Iris pigment epithelial cell (primary cell): ENCODE measurements around the gene FARP1.
"Not testable (repeated sequence)": the region's sequence is repeated elsewhere in the genome, so short reads cannot be mapped to it uniquely, and the experiment has no call there.

Experiments
- DNase-seq: peaks from one replicate; pipeline ENCODE4 v3.0.0-alpha.2; 2011; ENCODE audit warnings: low read depth

FARP1 gene

GRCh38 chr13:98260357-98261164 lies 117.7 kb downstream of the FARP1 start:
- no peak for DNase-seq

- no peak for DNase-seq
These were observed 118.3 kb downstream of the FARP1 start for GRCh38 chr13:98261165-98261702.

- DNase-seq, result no peak
These were observed 119.4 kb downstream of the FARP1 start for GRCh38 chr13:98262292-98262691.

- no peak for DNase-seq
These were observed 120.9 kb downstream of the FARP1 start for GRCh38 chr13:98263841-98264240.

- DNase-seq, result no peak
These were observed 122.0 kb downstream of the FARP1 start for GRCh38 chr13:98264877-98265276.

DNA sequence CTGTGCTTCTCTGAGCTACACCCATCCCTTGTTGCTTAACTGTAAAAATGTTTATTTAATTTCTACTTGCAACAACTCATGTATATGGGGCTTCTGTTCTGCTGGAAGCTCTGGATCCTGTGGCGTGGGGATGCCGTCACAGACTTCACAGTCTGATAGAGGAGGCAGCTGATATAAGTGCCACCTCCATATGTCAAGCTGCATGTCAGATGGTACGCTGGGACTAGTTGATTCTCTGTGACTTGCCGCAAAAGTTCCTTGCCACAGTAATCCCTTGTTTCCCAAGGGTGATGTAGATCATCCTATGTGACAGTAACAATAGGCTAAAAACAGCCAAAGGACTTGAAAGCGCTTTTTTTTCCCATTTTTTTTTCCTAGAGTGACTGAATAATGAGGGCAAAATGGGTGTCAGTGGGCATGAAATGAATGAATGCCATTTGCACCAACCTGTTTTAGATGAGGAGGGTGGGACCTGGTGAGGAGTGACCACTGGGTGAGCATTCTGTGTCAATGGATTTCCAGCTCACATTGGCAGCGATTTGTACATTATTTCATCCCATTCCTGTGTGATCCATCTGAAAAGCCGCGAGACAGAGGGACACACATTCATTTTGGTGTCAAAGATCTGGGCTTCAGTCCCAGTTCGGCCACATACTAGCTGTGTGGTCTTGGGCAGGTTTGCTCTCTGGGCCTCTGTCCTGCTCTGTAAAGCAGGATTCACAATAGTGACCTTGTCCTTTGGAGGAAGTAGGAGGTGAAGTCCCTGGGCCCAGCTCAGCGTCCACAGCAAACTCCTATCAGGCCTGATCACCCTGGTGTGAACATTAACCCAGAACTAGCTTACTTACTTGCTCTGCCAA lies 123.0 kb downstream of the FARP1 start:
- no peak for DNase-seq

GRCh38 chr13:98267080-98267912 lies 124.4 kb downstream of the FARP1 start:
- peak; percentile 86 for DNase-seq

GRCh38 chr13:98269386-98269785 lies 126.5 kb downstream of the FARP1 start:
- no peak for DNase-seq

DNA sequence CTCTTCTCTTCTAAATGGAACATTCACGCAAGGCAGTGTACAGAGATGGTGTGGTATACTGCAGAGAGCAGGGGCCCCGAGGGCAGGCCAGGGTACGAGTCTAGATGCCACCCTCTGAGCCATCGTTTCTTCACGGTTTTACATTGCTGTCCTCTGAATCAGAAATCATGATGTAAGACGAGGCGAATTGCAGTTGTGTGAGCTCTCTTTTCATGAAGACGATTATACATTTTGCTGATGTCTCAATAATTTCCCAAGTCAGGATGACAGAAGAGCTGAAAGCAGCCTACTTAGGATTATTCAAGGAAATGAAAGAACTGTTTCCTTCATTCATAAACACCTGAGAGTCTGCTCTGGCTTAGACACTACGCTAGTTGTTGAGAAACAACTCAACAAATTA lies 127.9 kb downstream of the FARP1 start:
- no peak for DNase-seq

- not testable (repeated sequence) for DNase-seq
These were observed 128.8 kb downstream of the FARP1 start for GRCh38 chr13:98271646-98272045.

GRCh38 chr13:98272549-98272948 lies 129.7 kb downstream of the FARP1 start:
- no peak for DNase-seq

GRCh38 chr13:98273067-98273823 lies 130.4 kb downstream of the FARP1 start:
- DNase-seq, result no peak

DNA sequence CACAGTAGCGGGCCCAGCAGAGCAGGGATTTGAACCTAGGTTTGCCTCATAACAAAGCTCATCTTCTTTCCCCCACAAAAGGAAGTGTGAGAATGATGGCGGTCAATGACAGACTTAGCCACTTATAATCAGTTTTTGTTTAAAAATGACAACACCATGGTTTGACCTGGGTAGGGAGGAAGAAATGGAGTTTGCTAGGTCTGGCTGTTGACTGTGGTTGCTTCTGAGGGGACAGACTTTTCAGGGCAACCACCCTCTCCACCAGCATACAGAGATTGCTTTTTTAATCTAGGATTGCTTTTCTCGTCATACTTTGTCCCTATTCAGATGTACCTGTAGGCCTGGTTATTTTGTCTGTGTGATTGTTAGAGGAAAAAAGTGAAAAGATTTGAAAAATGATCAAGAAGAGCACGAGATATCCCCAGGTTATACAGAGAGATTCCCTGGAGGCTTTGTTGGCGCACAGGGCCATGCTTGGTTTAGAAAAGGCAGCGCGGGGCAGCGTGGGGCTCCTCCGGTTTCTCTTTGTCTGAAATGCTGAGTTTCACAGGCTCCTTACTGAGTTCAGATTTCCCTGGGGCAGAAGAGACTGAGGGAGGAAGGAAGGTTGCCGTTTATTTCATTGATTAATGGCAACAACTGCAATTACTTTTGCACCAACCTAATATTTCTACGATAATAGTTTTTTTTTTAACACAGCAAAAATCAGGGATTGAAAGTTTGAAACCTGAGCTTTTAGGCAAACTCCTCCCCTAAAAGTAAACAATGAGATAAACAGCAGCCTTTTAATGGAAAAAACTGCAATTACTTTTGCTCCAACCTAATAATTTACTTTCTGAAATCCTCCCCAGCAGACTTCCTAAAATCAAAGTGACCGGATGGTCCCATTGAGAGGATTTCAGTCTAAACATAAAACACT lies 131.2 kb downstream of the FARP1 start:
- no peak for DNase-seq

DNA sequence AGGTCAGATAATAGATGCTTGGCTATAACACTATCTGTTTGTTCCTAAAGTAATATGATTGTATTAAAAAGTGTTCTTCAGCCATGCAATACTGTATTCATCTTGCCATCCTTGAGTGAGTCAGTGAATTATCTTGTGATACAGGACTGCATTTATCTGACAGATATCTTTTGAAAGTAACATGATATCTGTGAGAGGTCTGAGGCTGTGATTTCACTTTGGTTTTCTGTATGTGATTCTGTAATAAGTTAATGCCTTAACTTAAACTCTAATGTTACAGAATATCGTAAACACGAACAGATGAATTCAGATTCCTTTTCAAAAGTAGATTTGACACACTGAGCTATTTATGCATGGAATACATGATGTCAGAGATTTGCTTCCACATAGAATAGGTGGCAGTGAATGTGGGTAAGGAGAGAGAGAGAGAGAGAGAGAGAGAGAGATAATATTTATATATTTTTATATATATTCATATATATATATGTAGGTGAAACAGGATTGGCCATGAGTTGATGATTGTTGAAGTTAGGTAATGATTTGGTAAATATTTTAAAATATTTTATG lies 132.1 kb downstream of the FARP1 start:
- DNase-seq, result peak; percentile 89

DNA sequence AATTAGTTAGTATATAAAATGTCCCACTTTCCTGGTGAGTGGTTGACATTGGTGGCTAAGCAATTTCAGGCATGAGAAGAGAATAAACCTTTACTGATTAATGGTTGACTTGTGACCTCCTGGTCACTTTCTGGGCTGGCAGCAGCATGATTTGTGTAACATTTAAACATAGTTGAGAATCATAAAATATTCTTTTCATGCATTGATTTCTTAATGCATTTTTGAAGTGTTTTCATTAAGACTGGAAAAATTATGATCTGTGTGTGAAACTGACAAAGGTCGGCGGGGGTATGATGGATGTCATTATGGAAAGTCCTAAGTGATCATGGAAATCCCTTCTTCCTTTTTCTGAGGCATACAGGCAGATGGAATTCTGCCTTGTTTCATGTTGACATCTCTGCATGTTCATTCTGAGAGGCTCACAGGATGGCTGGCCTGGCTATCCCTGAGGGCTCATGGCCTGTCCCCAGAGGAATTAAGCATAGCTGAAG lies 132.8 kb downstream of the FARP1 start:
- DNase-seq, result no peak

DNA sequence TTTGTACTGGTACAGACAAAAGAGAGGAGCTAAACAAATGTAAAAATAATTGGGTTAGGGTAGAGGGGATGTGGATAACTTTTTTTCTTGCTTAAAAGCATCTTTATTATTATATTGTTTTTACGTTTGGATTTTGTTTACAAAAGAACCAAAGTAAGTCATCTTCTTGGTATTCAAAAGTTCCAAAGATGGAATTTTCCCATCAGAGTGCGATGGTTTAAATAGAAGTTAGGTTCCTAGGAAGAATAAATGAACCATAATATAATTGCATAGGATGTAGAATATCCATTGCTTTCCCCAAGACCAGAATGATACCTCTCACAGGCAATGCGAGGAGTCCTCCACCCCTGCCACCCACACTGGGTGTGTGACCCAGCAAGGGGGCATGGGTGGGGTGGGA lies 133.6 kb downstream of the FARP1 start:
- DNase-seq, result peak; percentile 37

- DNase-seq, result no peak
These were observed 135.3 kb downstream of the FARP1 start for GRCh38 chr13:98278068-98278724.

DNA sequence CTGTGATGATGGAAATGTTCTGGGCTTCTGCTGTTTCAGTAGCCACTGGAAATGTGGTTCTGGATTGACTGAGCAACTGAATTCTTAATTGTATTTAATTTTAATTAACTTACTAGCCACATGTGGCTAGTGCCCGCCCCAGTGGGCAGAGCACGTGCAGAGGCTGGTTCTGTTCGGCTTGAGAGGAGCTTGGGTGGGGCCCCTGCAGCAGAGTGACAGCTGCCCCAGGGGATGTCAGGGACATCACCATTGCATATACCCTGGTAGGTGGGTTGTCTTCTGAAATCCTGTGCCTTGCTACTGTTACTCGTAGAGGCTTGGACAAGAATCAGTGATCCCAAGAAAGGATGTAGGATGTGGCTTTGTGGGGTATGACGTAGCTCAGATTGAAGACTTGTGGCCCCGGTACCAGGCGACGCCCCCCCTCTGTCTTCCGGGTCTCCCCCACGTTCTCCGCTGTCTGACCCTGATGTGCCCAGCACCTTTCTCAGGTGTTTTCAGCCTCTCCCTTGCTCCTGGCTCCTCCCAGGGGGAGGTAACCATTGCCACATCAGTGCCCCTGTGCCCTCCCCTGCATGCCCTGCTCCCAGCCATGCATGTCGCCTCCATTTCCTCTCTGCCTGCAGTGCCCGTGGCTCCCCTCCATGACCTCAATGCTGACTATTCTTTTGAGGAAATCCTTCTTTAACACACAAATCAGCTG lies 136.7 kb downstream of the FARP1 start:
- DNase-seq, result no peak

DNA sequence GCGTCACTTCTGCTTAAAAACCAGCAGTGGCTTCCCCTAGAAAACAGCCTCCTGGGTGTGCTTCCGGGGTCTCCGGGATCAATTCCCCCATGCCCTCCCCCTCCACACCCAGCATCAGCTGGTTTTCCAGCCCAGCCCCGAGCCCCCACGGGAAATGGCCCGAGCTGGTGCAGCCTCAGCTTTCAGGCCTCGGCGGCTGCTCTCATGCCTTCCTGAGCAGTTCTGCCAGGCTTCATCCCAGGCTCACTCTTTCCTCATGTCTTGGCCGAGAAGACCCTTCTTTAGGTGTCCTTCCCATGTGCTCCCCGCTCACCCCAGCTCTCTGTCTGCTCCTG lies 137.2 kb downstream of the FARP1 start:
- no peak for DNase-seq
